ENCODE measurements around the gene LILRA1.
"Not testable (repeated sequence)": the region's sequence is repeated elsewhere in the genome, so short reads cannot be mapped to it uniquely, and the experiment has no call there.

LILRA1 gene

GRCh38 chr19:54593445-54593844, at the start of gene LILRA1:
TSS of gene LILRA1 (plus strand) at chr19:54593632. CDS start at chr19:54594245, 613 bp downstream.
- not testable (repeated sequence) for DNase-seq

- no peak for DNase-seq
Observed at GRCh38 chr19:54548806-54549205, 44.6 kb upstream of the LILRA1 start.

GRCh38 chr19:54549224-54549623, 44.2 kb upstream of the LILRA1 start:
- no peak for DNase-seq

- DNase-seq, result no peak
Observed at GRCh38 chr19:54551293-54551692, 42.1 kb upstream of the LILRA1 start.

GRCh38 chr19:54551950-54552912, 41.2 kb upstream of the LILRA1 start:
- no peak for DNase-seq

- no peak for DNase-seq
Observed at GRCh38 chr19:54552913-54553310, 40.5 kb upstream of the LILRA1 start.

GRCh38 chr19:54554006-54554405, 39.4 kb upstream of the LILRA1 start:
- no peak for DNase-seq

- no peak for DNase-seq
Observed at GRCh38 chr19:54554896-54555295, 38.5 kb upstream of the LILRA1 start.

GRCh38 chr19:54556194-54556593, 37.2 kb upstream of the LILRA1 start:
- DNase-seq, result no peak

GRCh38 chr19:54558339-54558738, 35.1 kb upstream of the LILRA1 start:
- DNase-seq, result no peak

GRCh38 chr19:54560881-54561385, 32.5 kb upstream of the LILRA1 start:
- no peak for DNase-seq

- DNase-seq, result no peak
Observed at GRCh38 chr19:54561840-54562239, 31.6 kb upstream of the LILRA1 start.

- DNase-seq, result not testable (repeated sequence)
Observed at GRCh38 chr19:54563206-54563605, 30.2 kb upstream of the LILRA1 start.

- DNase-seq, result no peak
Observed at GRCh38 chr19:54570316-54570715, 23.1 kb upstream of the LILRA1 start.

GRCh38 chr19:54571715-54572615, 21.5 kb upstream of the LILRA1 start:
- DNase-seq, result not testable (repeated sequence)

GRCh38 chr19:54572696-54573311, 20.6 kb upstream of the LILRA1 start:
- DNase-seq, result no peak

GRCh38 chr19:54573330-54573872, 20.0 kb upstream of the LILRA1 start, which contains the start of gene LILRA2:
TSS of gene LILRA2 (plus strand) at chr19:54573790. CDS start at chr19:54573879, 89 bp downstream.
- no peak for DNase-seq

- DNase-seq, result no peak
Observed at GRCh38 chr19:54574051-54574450, 19.4 kb upstream of the LILRA1 start.

GRCh38 chr19:54574527-54575056, 18.8 kb upstream of the LILRA1 start:
- DNase-seq, result no peak

GRCh38 chr19:54575205-54575604, 18.2 kb upstream of the LILRA1 start:
- not testable (repeated sequence) for DNase-seq

GRCh38 chr19:54576411-54576976, 16.9 kb upstream of the LILRA1 start:
- no peak for DNase-seq

GRCh38 chr19:54577334-54577733, 16.1 kb upstream of the LILRA1 start:
- DNase-seq, result no peak

Measured in amniotic stem cell (primary cell).